Measurements from ENCODE around the gene RPTN.

RPTN gene

GRCh38 chr1:152159144-152159543 lies at the start of gene RPTN:
RPTN (minus strand) TSS chr1:152159228; CDS start chr1:152157889, 1,339 bp downstream.
- in situ Hi-C loops (cut with MboI; ENCODE audit: low sequenced_read_pairs) = no loop called here

GRCh38 chr1:152198982-152199381 lies 40.0 kb upstream of the RPTN start:
- in situ Hi-C loops (cut with MboI; ENCODE audit: low sequenced_read_pairs) = loop anchor here (10.0 kb wide), 1 partner anchor 246 kb away; no protein-coding TSS in a partner anchor

- in situ Hi-C loops (cut with MboI; ENCODE audit: low sequenced_read_pairs) = loop anchor here (10.0 kb wide), 1 partner anchor 247 kb away; no protein-coding TSS in a partner anchor
These were observed 38.4 kb upstream of the RPTN start for GRCh38 chr1:152197361-152197941.

- in situ Hi-C loops (cut with MboI; ENCODE audit: low sequenced_read_pairs) = loop anchor here (10.0 kb wide), 1 partner anchor 253 kb away; no protein-coding TSS in a partner anchor
These were observed 32.7 kb upstream of the RPTN start for GRCh38 chr1:152191711-152192110.

GRCh38 chr1:152191260-152191659 lies 32.2 kb upstream of the RPTN start:
- in situ Hi-C loops (cut with MboI; ENCODE audit: low sequenced_read_pairs) = loop anchor here (10.0 kb wide), 1 partner anchor 254 kb away; no protein-coding TSS in a partner anchor

- in situ Hi-C loops (cut with MboI; ENCODE audit: low sequenced_read_pairs) = loop anchor here (10.0 kb wide), 1 partner anchor 254 kb away; no protein-coding TSS in a partner anchor
These were observed 31.6 kb upstream of the RPTN start for GRCh38 chr1:152190589-152190988.

- in situ Hi-C loops (cut with MboI; ENCODE audit: low sequenced_read_pairs) = loop anchor here (5.0 to 10.0 kb wide), 2 partner anchors 138 to 255 kb away; no protein-coding TSS in a partner anchor
These were observed 30.8 kb upstream of the RPTN start for GRCh38 chr1:152189657-152190442.

GRCh38 chr1:152188673-152189591 lies 29.9 kb upstream of the RPTN start:
- in situ Hi-C loops (cut with MboI; ENCODE audit: low sequenced_read_pairs) = loop anchor here (5.0 kb wide), 1 partner anchor 137 kb away; no protein-coding TSS in a partner anchor

GRCh38 chr1:152186556-152187285 lies 27.7 kb upstream of the RPTN start:
- in situ Hi-C loops (cut with MboI; ENCODE audit: low sequenced_read_pairs) = loop anchor here (5.0 kb wide), 1 partner anchor 134 kb away; no protein-coding TSS in a partner anchor

- in situ Hi-C loops (cut with MboI; ENCODE audit: low sequenced_read_pairs) = loop anchor here (5.0 kb wide), 1 partner anchor 133 kb away; no protein-coding TSS in a partner anchor
These were observed 26.7 kb upstream of the RPTN start for GRCh38 chr1:152185544-152186391.

- in situ Hi-C loops (cut with MboI; ENCODE audit: low sequenced_read_pairs) = no loop called here
These were observed 23.9 kb upstream of the RPTN start for GRCh38 chr1:152182944-152183361.

GRCh38 chr1:152182431-152182830 lies 23.4 kb upstream of the RPTN start:
- in situ Hi-C loops (cut with MboI; ENCODE audit: low sequenced_read_pairs) = no loop called here

- in situ Hi-C loops (cut with MboI; ENCODE audit: low sequenced_read_pairs) = no loop called here
These were observed 20.5 kb upstream of the RPTN start for GRCh38 chr1:152179566-152179965.

- in situ Hi-C loops (cut with MboI; ENCODE audit: low sequenced_read_pairs) = no loop called here
These were observed 11.4 kb upstream of the RPTN start for GRCh38 chr1:152170287-152170905.

GRCh38 chr1:152169366-152170025 lies 10.5 kb upstream of the RPTN start:
- in situ Hi-C loops (cut with MboI; ENCODE audit: low sequenced_read_pairs) = no loop called here

- in situ Hi-C loops (cut with MboI; ENCODE audit: low sequenced_read_pairs) = no loop called here
These were observed 9.5 kb upstream of the RPTN start for GRCh38 chr1:152168535-152168868.

GRCh38 chr1:152167835-152168534 lies 9.0 kb upstream of the RPTN start:
- in situ Hi-C loops (cut with MboI; ENCODE audit: low sequenced_read_pairs) = no loop called here

- in situ Hi-C loops (cut with MboI; ENCODE audit: low sequenced_read_pairs) = no loop called here
These were observed 7.9 kb upstream of the RPTN start for GRCh38 chr1:152166966-152167365.

All from HL-60/S4 (cell line).